Keratinocyte (primary cell): ENCODE measurements around the gene UBE2O.

Source experiments
- CTCF ChIP-seq, 3 experiments: IDR thresholded peaks in 1 of 3; conservative IDR thresholded peaks in 1 of 3; optimal IDR thresholded peaks in 1 of 3; 2 replicates in 2 of 3; 3 replicates in 1 of 3; pipeline versions ENCODE3 to v1.5.1; 2011; ENCODE audit warnings: low read length in 3 of 3, mild to moderate bottlenecking in 3 of 3, moderate library complexity in 2 of 3, control low read depth in 1 of 3, inconsistent platforms in 1 of 3; ENCODE audit not compliant: insufficient read depth in 2 of 3; ENCODE audit errors: extremely low read depth in 1 of 3
- EZH2 ChIP-seq: IDR thresholded peaks from one replicate; pipeline ENCODE4 v1.6.1; 2012; ENCODE audit warnings: inconsistent platforms, mild to moderate bottlenecking, low read length, moderate library complexity

- TF ChIP-seq CTCF (optimal IDR thresholded peaks at IDR 0.05 in 1 of 3, IDR thresholded peaks at IDR 0.05 in 1 of 3, conservative IDR thresholded peaks at IDR 0.05 in 1 of 3; ENCODE audit: extremely low read depth in 1 of 3, insufficient read depth in 2 of 3, low read length in 3 of 3), result no peak
- no peak for TF ChIP-seq EZH2
Observed at GRCh38 chr17:76341301-76341700, 111.7 kb downstream of the UBE2O start.
